Panc1 (cell line): ENCODE results near the gene NHLRC1. TPM values are rescaled to one million over a fixed set of nuclear protein-coding genes. Genes with fewer than 3 reads are reported as not detected.

Experiments used
- ATAC-seq: fragments of 200-7000 bp; cut with Tn5 transposase; 2 replicates; pipeline ENCODE4 v1.9.1; 2020; ENCODE audit warnings: mild to moderate bottlenecking, moderate library complexity
- BruUV-seq: library from RNA; stranded (reverse); fragments of 400-500 nt; replicated peaks from 2 replicates; lab custom pipeline; 2021; lab: Mats Ljungman, UMichigan
- CTCF ChIA-PET: fragments of 300-600 bp; sonication (Branson Sonifier 250); formaldehyde crosslinking; loops from one replicate; lab custom pipeline; 2022; ENCODE audit warnings: antibody characterized with exemption; lab: Charles Lee
- POLR2A ChIA-PET: fragments of 300-600 bp; sonication (Branson Sonifier 250); formaldehyde crosslinking; loops from one replicate; lab custom pipeline; 2022; ENCODE audit warnings: antibody characterized with exemption; lab: Charles Lee
- DNase-seq: peaks from one replicate; pipeline ENCODE4 v3.0.0-alpha.2; 2010; ENCODE audit warnings: low read depth, low spot score
- H3K27ac ChIP-seq: 2 replicates; pipeline ENCODE4 v1.5.1; 2011; ENCODE audit warnings: mild to moderate bottlenecking, low read length, inconsistent platforms
- H3K27me3 ChIP-seq: fragments of 200-500 bp; sonication (Bioruptor generic); 2 replicates; pipeline ENCODE4 v1.6.0; 2014; ENCODE audit warnings: low read length, inconsistent platforms; ENCODE audit not compliant: control insufficient read depth, insufficient read depth
- H3K36me3 ChIP-seq: fragments of 200-500 bp; sonication (Bioruptor generic); 2 replicates; pipeline ENCODE4 v1.5.1; 2014; ENCODE audit warnings: inconsistent platforms, mild to moderate bottlenecking, low read length, moderate library complexity; ENCODE audit not compliant: control insufficient read depth, insufficient read depth
- H3K4me1 ChIP-seq: 2 replicates; pipeline ENCODE4 v1.5.1; 2011; ENCODE audit warnings: inconsistent platforms, mild to moderate bottlenecking, low read length, moderate library complexity; ENCODE audit not compliant: control insufficient read depth, insufficient read depth
- H3K4me3 ChIP-seq, 2 experiments: 2 replicates each; pipeline ENCODE4 v1.5.1; 2011 to 2012; ENCODE audit warnings: low read depth in 2 of 2, low read length in 2 of 2, mild to moderate bottlenecking in 2 of 2, inconsistent platforms in 1 of 2, moderate library complexity in 1 of 2
- H3K9me3 ChIP-seq: fragments of 200-500 bp; sonication (Bioruptor generic); 2 replicates; pipeline ENCODE4 v1.5.1; 2014; ENCODE audit warnings: low read depth, mild to moderate bottlenecking, inconsistent platforms, low read length, moderate library complexity; ENCODE audit not compliant: control insufficient read depth, insufficient read depth
- CTCF ChIP-seq: fragments of 450-650 bp; IDR thresholded peaks from 2 replicates; pipeline ENCODE4 v1.5.1; 2017; ENCODE audit warnings: mild to moderate bottlenecking
- POLR2AphosphoS5 ChIP-seq: IDR thresholded peaks from 2 replicates; pipeline ENCODE4 v1.6.1; 2012; ENCODE audit warnings: mild to moderate bottlenecking, low read depth, low read length, moderate library complexity
- SIN3A ChIP-seq: IDR thresholded peaks from 2 replicates; pipeline ENCODE4 v1.6.1; 2012; ENCODE audit warnings: low read depth, mild to moderate bottlenecking, low read length, moderate library complexity, borderline replicate concordance; ENCODE audit not compliant: insufficient read depth
- TCF7L2 ChIP-seq: IDR thresholded peaks from 2 replicates; pipeline ENCODE4 v1.6.1; 2011; ENCODE audit warnings: mild to moderate bottlenecking, low read depth, low read length, inconsistent platforms
- in situ Hi-C: cut with HindIII; loops from 2 replicates; pipeline ENCODE4 v1.10.0; 2016; ENCODE audit warnings: low sequenced_read_pairs, low pct_unique_long_range_greater_than_20kb
- intact Hi-C: fragments of 100-400 bp; cut with micrococcal nuclease; formaldehyde crosslinking; loops from one replicate; pipeline ENCODE4 v1.10.0; 2022; ENCODE audit not compliant: unreplicated experiment
- total RNA-seq: library from RNA; stranded (reverse); gene quantifications from one replicate; pipeline ENCODE4 v1.2.1, GENCODE V29; 2021; ENCODE audit not compliant: unreplicated experiment
- TF ChIP-seq, protein P1 (sequence below), 2 experiments: IDR thresholded peaks; 2 replicates each; pipeline ENCODE4 v1.6.1; 2011 to 2012; ENCODE audit warnings: low read depth in 2 of 2, control low read depth in 1 of 2, low read length in 1 of 2, mild to moderate bottlenecking in 1 of 2, moderate library complexity in 1 of 2; ENCODE audit not compliant: insufficient read depth in 1 of 2

The NHLRC1 gene
- total RNA-seq, 1 experiment from 2014 or later, result 2.1 TPM

DNA sequence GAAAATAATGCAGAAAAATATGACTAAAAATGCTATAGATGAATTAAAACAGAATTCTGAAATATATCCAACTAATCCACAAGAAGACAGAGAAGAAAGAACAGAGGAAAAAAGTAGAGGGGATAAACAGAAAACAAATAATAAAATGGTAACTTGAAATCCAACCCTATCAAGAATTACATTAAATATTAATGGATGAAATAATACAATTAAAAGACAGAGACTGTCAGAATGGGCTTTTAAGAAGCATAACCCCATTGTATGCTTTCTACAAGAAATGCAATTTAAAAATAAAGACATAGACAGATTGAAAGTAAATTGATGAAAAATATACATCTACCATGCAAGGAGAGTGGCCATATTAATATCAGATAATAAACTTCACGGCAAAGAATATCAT, 15.4 kb downstream of the NHLRC1 start:
- no peak overlapping the region for H3K27ac ChIP-seq
- DNase-seq (no peak), ATAC-seq (no peak)
- ChIA-PET CTCF (no interaction called here), POLR2A (no interaction called here)
- no peak for TF ChIP-seq SIN3A
- TF ChIP-seq POLR2AphosphoS5, result no peak
- no peak for TF ChIP-seq CTCF
- no peak for TF ChIP-seq TCF7L2
- TF ChIP-seq, protein P1, sequence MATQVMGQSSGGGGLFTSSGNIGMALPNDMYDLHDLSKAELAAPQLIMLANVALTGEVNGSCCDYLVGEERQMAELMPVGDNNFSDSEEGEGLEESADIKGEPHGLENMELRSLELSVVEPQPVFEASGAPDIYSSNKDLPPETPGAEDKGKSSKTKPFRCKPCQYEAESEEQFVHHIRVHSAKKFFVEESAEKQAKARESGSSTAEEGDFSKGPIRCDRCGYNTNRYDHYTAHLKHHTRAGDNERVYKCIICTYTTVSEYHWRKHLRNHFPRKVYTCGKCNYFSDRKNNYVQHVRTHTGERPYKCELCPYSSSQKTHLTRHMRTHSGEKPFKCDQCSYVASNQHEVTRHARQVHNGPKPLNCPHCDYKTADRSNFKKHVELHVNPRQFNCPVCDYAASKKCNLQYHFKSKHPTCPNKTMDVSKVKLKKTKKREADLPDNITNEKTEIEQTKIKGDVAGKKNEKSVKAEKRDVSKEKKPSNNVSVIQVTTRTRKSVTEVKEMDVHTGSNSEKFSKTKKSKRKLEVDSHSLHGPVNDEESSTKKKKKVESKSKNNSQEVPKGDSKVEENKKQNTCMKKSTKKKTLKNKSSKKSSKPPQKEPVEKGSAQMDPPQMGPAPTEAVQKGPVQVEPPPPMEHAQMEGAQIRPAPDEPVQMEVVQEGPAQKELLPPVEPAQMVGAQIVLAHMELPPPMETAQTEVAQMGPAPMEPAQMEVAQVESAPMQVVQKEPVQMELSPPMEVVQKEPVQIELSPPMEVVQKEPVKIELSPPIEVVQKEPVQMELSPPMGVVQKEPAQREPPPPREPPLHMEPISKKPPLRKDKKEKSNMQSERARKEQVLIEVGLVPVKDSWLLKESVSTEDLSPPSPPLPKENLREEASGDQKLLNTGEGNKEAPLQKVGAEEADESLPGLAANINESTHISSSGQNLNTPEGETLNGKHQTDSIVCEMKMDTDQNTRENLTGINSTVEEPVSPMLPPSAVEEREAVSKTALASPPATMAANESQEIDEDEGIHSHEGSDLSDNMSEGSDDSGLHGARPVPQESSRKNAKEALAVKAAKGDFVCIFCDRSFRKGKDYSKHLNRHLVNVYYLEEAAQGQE (IDR thresholded peaks at IDR 0.05; ENCODE audit: insufficient read depth in 1 of 2, low read depth in 2 of 2, low read length in 1 of 2), result no peak
- no peaks in the 10 kb centered on the region for H3K27me3 ChIP-seq
- no peaks in the 10 kb centered on the region for H3K4me1 ChIP-seq
- in situ Hi-C loops (no loop called here), intact Hi-C loops (no loop called here)
- H3K36me3 ChIP-seq, result no peaks in the 10 kb centered on the region
- BruUV-seq, result no TSS peak
- no peak overlapping the region for H3K4me3 ChIP-seq
- peaks cover 16% of the 10 kb centered on the region; the same call in 1 of the 2 replicates for H3K9me3 ChIP-seq

- ChIA-PET CTCF (no interaction called here), POLR2A (interaction anchor here (0.6 kb wide), 1 partner anchor 746 kb away, joined by 6 read pairs; no protein-coding TSS in a partner anchor)
- TF ChIP-seq, protein P1 (IDR thresholded peaks at IDR 0.05; ENCODE audit: insufficient read depth in 1 of 2, low read depth in 2 of 2, low read length in 1 of 2), result no peak
- TF ChIP-seq POLR2AphosphoS5 (no peak), CTCF (no peak), SIN3A (no peak), TCF7L2 (no peak)
- intact Hi-C loops, result no loop called here
- BruUV-seq, result no TSS peak
- DNase-seq, result no peak
- Histone ChIP-seq H3K27ac (no peak overlapping the region), H3K27me3 (no peaks in the 10 kb centered on the region), H3K9me3 (peaks cover 16% of the 10 kb centered on the region; the same call in 1 of the 2 replicates), H3K4me1 (no peaks in the 10 kb centered on the region), H3K36me3 (no peaks in the 10 kb centered on the region), H3K4me3 (no peak overlapping the region)
- ATAC-seq, result no peak
- in situ Hi-C loops, result no loop called here
Measured at GRCh38 chr6:18102783-18103509, 19.5 kb downstream of the NHLRC1 start.
